NCI-H2227 treated with DMSO at 0.1 percent for 48 hours (cell line): Measurements from ENCODE around the gene EFNB2.

ENCODE experiments used
- DNase-seq: peaks from one replicate; lab custom pipeline; 2025; lab: John Stamatoyannopoulos, UW

The EFNB2 gene

DNA sequence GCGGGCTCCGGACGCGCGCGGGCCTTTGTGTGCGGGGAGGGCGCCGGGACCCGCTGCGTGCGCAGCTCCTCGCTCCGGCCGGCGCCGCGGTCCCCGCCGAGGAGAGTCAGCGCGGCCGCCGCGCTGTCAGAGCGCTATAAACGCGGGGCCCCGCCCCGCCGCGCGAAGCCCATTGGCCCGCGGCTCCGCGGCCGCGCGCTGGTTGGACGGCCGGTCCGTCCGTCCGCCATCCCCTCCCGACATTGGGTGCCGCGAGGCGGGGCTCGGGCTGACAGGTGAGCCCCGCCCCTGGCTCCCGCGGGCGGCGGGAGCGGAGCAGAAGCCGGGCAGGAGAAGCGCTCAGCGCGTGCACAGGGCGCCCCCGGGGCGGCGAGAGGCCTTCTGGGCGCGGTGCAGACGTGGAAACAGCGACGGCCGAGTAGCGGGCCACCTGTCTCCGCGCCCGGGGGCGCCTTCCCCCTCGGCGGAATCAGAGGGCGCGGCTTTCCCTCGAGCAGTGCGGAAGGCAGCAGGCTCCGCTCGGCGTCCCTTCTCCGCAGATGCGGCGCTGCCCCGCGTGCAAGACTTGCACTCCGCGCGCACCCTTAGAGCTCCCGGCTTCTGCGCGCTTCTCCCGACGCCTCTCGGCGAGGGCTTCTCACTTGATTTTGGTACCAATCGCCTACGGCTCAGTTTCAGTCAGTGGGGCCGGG is at the start of gene EFNB2:
Gene EFNB2 (minus strand): TSS at position 111 of the 692 bp plus-strand sequence. CDS start 698 bp downstream, outside the sequence.
- peak; percentile 57 for DNase-seq

DNA sequence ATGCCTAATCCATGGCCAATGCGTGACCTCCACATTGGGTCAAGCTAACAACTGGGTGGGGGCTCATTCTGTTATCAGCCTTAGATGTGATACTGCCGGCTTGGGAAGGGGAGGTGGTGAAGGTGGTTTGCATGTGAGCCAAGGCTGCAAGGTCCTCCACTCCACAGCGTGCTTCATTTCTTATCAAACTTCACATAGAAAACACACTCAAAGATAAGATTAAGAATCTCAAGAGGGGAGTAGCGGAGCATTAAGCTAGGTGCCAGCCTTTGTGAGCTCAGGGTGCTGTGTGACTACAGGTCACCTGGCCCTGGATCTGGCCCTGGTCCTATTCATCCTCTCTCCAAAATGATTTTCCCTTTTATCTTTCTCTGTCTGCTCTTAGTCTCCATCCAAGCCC is 45.8 kb upstream of the EFNB2 start:
- DNase-seq = no peak

DNA sequence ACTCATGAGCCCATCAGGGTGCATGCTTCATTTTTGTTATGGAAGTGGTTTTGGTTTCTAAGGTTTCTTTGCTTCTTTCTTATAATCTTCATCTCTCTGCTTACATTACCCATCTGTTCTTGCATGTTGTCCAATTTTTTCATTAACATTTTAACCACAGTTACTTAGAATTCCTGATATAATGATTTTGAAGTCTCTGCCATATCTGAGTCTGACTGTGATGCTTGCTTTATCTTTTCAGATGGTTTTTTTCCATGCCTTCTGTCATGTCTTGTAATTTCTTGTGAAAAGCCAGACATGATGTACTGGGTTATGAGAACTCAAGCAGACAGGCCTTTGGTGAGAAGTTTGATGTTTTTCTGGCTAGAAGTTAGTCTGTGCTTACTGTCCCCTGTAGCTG is 40.4 kb upstream of the EFNB2 start:
- no peak for DNase-seq

DNA sequence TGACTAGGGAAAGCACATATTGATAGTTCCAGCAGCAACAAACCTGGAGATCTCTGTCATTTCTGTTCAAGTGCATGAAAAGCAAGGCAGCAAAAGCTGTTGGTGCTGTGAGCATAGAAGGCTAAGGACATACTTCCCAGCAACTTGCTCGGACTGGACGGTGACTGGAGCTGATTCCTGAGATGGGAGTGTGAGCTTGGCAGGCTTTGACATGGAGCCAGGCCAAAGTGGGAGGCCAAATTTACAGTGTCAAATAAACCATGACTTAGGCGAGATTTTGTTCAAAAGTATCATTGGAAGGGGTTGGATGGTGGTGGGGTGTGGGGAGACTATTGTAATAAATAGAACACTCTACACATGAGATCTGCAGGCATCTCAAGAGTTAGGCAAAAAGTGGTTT is 38.4 kb upstream of the EFNB2 start:
- no peak for DNase-seq

GRCh38 chr13:106573284-106573846 is 37.9 kb upstream of the EFNB2 start:
- no peak for DNase-seq

DNA sequence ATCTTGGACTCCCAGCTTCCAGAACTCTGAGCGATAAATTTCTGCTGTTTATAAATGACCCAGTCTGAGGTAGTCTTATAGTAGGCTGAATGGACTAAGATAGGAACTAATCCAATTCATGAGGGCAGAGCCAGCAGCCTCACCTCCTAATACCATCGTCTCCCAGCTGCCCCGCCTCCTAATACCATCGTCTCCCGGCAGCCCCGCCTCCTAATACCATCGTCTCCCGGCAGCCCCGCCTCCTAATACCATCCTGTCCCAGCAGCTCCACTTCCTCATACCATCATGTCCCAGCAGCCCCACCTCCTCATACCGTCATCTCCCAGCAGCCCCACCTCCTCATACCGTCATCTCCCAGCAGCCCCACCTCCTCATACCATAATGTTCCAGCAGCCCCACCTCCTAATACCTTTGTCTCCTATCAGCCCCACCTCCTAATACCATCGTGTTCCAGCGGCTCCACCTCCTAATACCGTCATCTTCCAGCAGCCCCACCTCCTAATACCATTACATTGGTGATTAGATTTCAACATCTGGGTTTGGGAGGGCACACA is 34.9 kb upstream of the EFNB2 start:
- peak; percentile 77 for DNase-seq

- no peak for DNase-seq
Observed at GRCh38 chr13:106569233-106570095, 34.0 kb upstream of the EFNB2 start.

GRCh38 chr13:106568299-106569003 is 33.0 kb upstream of the EFNB2 start:
- no peak for DNase-seq

- peak; percentile 81 for DNase-seq
Observed at GRCh38 chr13:106567474-106568298, 32.2 kb upstream of the EFNB2 start, which contains the start of gene ARGLU1. ARGLU1 (minus strand) TSS chr13:106568137; CDS start chr13:106567919, 218 bp downstream.

DNA sequence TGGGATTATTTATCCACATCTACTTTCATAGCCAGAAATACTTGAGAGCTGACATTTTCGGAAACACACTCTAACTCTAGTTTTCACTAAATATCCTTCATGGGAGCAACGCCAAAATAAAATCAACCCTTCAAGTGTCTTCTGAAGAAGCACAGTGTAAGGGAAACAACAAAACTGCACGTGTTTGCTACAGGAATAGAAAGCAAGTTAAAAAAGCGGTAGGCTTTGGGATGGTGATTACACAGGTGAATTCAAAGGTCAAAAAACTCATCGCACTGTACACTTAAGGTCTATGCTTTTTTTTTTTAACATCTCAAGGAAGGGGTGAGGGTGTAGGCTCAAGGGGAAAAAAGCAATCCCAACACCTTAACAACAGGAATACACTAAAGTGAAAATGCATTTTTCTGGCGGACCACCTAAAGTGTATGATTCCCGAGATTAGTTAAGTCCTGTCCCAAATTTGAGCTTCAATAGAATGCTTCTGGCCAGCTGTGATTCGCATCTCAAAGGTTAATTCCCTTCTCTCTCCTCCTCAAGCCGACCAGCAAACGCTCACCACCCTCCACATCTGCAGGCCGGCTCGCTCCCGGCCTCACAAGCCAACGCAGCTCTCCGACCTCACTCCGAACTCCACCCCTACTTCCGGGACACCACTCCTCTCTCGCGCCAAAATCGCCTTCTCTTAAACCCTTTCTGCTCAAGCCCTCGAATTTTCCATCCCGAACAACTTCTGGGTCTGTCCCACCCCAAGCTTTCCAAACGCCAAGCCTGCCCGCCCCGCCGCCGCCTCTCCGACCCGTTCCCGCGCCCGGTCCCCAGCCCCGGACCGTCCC is 31.4 kb upstream of the EFNB2 start:
- peak; percentile 22 for DNase-seq

DNA sequence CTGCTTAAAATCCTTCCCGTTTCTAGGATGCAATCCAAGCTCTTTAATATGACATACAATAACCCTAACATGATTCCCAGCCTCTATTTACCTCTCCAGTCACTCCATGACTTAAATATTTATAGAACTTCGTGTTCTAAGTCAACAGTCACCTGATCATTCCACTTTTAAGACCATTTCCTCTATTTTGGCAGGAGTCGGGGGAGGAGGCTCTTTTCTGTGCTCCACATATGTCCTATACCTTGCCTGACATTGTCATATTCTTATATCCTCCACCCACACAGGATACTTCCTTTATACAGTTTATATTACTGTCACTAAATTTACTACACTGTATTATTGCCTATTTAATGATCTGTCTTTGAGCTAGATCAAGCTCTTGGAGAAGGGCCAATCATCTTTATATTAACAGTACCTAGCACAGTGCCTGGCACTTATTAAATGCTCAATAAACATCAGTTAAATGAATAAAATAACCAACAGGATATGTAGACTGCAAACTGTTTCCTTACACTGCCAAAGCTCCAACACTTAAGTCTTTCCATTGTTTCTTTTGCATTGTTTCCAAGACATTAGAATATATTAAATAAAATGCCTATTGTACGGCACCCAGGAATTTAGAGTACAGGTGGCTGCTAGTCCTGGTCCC is 29.8 kb upstream of the EFNB2 start:
- no peak for DNase-seq

GRCh38 chr13:106562301-106562700 is 26.8 kb upstream of the EFNB2 start:
- DNase-seq = no peak

DNA sequence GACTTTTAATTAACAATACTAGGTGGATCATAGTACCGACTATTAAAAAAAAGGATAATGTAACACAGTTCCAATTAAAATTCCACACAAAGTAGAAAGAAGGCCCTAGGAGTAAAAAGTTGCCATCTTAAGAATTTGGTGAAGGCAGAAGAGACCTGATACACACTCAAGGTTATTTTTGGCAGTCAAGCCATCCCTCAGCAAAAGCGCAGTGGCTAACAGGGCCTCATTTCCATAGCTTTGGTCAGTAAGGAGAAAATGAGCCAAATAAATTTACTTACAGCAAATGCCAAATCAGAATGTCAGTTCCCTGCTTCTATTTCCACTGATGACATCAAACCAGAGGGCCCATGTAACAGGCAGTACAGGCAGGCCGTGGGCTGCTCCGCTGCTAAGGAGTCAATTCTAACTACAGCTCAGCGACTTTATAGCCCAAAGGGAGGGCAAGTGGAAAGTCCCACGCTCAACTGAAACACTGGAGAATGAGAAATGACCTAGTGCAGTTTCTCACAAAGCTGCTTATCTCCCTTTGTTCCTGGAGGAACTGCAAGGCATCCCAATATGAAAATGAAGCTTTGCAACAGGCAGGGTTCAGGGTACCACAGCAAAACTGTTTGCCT is 26.2 kb upstream of the EFNB2 start:
- DNase-seq = no peak

DNA sequence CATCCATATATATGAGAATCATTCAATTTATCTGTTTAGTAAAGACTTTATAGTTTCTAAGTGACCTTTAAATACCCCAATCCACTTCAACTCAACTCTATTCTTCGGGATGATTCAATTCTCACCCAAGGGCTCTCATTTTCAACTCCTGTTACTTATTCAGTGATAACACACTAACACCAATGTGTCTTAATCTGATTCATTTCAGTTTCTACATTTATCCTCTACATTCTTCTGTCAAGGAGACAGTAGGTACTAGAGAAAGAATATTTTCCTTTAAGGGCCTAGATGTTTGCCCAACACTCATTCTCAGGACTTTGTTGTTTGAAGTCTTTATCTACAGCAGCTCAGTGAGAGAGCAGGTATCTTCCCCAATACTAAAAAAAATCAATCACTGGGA is 25.4 kb upstream of the EFNB2 start:
- no peak for DNase-seq

- DNase-seq = no peak
Observed at GRCh38 chr13:106558527-106558926, 23.1 kb upstream of the EFNB2 start.

- DNase-seq = no peak
Observed at GRCh38 chr13:106555631-106556328, 20.3 kb upstream of the EFNB2 start.

DNA sequence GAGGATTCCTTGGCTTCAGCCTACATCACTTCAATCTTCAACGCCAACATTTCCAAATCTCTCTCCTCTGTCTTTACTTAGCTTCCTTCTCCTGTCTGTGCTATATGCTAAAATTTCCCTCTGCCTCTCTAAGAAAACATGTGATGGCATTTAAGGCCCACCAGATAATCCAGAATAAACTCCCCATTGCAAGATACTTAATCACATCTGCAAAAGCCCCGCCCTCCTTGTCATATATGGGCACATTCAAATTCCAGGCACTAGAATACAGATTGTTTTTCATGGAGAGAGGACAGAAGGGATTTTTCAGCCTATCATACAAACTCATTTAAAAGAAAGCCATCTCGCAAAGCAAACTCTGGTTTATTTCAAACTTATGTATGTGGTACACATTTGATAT is 16.3 kb upstream of the EFNB2 start:
- no peak for DNase-seq

- DNase-seq = no peak
Observed at GRCh38 chr13:106551350-106551749, 15.9 kb upstream of the EFNB2 start.
